BE2C (cell line): ENCODE results near the gene ZBED1.

ENCODE experiments used
- DNase-seq: peaks from one replicate; pipeline ENCODE4 v3.0.0-alpha.2; 2020
- H3K27me3 ChIP-seq: fragments of 250-450 bp; sonication (Bioruptor Pico); 2 replicates; pipeline ENCODE4 v1.5.1; 2020; ENCODE audit warnings: mild to moderate bottlenecking
- H3K36me3 ChIP-seq: fragments of 250-450 bp; sonication (Bioruptor Pico); 2 replicates; pipeline ENCODE4 v1.5.1; 2020; ENCODE audit warnings: mild to moderate bottlenecking
- H3K4me1 ChIP-seq: fragments of 250-450 bp; sonication (Bioruptor Pico); 2 replicates; pipeline ENCODE4 v1.5.1; 2020
- H3K4me3 ChIP-seq: 2 replicates; pipeline ENCODE4 v1.5.1; 2011; ENCODE audit warnings: low read depth, low read length
- H3K9me3 ChIP-seq: fragments of 250-450 bp; sonication (Bioruptor Pico); 2 replicates; pipeline ENCODE4 v1.5.1; 2020
- TF ChIP-seq, protein P1 (sequence below): IDR thresholded peaks from 2 replicates; pipeline ENCODE4 v1.5.1; 2012; ENCODE audit warnings: mild to moderate bottlenecking, low read depth, low read length

Gene ZBED1

DNA sequence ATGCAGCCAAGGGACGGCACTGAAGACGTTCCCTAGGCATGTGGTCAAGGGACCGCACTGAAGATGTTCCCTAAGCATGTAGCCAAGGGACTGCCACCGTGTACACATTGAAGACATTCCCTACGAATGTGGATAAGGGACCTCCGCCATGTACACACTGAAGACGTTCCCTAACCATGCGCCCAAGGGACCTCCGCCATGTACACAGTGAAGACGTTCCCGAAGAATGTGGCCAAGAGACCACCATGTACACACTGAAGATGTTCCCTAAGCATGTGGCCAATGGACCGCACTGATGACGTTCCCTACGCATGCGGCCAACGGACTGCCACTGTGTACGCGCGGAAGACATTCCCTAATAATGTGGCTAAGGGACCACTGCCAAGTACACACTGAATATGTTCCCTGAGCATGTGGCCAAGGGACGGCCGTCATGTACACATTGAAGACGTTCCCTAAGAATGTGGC, 48.4 kb downstream of the ZBED1 start:
- TF ChIP-seq, protein P1, sequence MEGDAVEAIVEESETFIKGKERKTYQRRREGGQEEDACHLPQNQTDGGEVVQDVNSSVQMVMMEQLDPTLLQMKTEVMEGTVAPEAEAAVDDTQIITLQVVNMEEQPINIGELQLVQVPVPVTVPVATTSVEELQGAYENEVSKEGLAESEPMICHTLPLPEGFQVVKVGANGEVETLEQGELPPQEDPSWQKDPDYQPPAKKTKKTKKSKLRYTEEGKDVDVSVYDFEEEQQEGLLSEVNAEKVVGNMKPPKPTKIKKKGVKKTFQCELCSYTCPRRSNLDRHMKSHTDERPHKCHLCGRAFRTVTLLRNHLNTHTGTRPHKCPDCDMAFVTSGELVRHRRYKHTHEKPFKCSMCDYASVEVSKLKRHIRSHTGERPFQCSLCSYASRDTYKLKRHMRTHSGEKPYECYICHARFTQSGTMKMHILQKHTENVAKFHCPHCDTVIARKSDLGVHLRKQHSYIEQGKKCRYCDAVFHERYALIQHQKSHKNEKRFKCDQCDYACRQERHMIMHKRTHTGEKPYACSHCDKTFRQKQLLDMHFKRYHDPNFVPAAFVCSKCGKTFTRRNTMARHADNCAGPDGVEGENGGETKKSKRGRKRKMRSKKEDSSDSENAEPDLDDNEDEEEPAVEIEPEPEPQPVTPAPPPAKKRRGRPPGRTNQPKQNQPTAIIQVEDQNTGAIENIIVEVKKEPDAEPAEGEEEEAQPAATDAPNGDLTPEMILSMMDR = no peak
- H3K4me3 ChIP-seq = no peak overlapping the region
- no peaks in the 10 kb centered on the region for H3K9me3 ChIP-seq
- H3K27me3 ChIP-seq = no peaks in the 10 kb centered on the region
- no peaks in the 10 kb centered on the region for H3K4me1 ChIP-seq
- DNase-seq = no peak
- H3K36me3 ChIP-seq = no peaks in the 10 kb centered on the region

DNA sequence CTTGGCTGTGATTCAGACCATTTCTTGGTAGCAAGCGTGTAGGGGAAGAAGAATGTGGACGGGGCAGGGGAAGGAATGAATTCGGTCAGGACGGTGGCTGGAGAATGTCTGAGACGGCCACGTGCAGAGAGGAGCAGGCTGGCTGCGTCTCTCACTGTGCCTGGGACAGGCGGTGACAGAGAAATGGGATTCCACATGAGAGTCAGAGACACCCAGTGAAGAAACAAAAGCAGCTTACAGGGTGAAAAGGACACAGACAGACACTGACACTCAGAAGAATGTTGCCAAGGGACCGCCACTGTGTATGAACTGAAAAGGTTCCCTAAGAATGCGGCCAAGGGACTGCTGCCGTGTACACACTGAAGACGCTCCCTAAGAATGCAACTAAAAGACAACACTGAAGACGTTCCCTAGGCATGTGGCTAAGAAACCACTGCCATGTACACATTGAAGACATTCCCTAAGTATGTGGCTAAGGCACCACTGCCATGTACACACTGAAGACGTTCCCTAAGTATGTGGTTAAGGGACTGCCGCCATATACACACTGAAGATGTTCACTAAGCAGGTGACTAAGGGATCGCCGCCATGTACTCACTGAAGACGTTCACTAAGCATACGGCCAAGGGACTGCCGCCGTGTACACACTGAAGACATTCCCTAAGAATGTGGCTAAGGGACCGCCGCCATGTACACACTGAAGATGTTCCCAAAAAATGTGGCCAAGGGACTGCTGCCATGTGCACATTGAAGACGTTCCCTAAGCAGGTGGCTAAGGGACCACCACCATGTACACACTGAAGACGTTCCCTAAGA, 49.1 kb downstream of the ZBED1 start:
- Histone ChIP-seq H3K4me1 (no peaks in the 10 kb centered on the region), H3K9me3 (no peaks in the 10 kb centered on the region), H3K36me3 (no peaks in the 10 kb centered on the region), H3K27me3 (no peaks in the 10 kb centered on the region), H3K4me3 (no peak overlapping the region)
- TF ChIP-seq, protein P1 = no peak
- DNase-seq = no peak

DNA sequence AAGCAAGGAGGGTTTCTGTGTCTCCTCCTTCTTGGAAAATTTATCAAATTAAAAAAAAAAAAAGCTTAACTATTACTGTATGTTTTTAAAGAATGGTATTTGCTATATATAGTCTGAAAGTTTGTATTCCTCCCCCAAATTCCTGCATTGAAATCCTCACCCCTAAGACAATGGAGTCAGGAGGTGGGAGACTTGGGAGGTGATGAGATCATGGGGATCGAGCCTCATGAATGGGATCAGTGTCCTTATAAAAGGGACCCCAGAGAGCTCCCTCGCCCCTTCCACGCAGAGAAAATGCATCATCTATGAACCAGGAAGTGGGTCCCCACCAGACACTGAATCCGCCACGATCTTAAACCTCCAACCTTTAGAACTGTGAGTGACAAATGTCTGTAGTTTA, 50.1 kb downstream of the ZBED1 start:
- H3K36me3 ChIP-seq = no peaks in the 10 kb centered on the region
- DNase-seq = no peak
- no peaks in the 10 kb centered on the region for H3K27me3 ChIP-seq
- no peak overlapping the region for H3K4me3 ChIP-seq
- H3K4me1 ChIP-seq = no peaks in the 10 kb centered on the region
- TF ChIP-seq, protein P1 = no peak
- H3K9me3 ChIP-seq = no peaks in the 10 kb centered on the region

GRCh38 chrX:2449135-2449886, 51.5 kb downstream of the ZBED1 start:
- Histone ChIP-seq H3K9me3 (no peaks in the 10 kb centered on the region), H3K27me3 (no peaks in the 10 kb centered on the region), H3K4me1 (no peaks in the 10 kb centered on the region), H3K4me3 (no peak overlapping the region), H3K36me3 (no peaks in the 10 kb centered on the region)
- TF ChIP-seq, protein P1 = no peak
- no peak for DNase-seq

DNA sequence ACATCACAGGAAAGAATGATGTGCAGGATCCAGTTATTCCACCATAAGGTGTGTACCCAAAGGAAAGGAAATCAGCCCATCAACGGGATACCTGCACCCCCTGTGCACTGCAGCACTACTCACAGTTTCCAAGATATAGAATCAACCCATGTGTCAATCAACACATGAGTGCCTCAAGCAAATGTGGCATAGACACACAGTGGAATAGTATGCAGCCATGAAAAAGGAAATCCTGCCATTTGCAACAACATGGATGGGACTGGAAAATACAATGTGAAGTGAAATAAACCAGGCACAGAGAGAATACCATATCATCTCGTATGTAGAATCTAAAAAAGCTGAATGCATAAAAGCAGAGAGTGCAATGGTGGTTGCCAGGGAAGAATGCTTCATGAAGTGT, 53.3 kb downstream of the ZBED1 start:
- no peaks in the 10 kb centered on the region for H3K36me3 ChIP-seq
- H3K27me3 ChIP-seq = no peaks in the 10 kb centered on the region
- no peaks in the 10 kb centered on the region for H3K4me1 ChIP-seq
- H3K4me3 ChIP-seq = no peak overlapping the region
- no peaks in the 10 kb centered on the region for H3K9me3 ChIP-seq
- TF ChIP-seq, protein P1 = no peak
- no peak for DNase-seq

DNA sequence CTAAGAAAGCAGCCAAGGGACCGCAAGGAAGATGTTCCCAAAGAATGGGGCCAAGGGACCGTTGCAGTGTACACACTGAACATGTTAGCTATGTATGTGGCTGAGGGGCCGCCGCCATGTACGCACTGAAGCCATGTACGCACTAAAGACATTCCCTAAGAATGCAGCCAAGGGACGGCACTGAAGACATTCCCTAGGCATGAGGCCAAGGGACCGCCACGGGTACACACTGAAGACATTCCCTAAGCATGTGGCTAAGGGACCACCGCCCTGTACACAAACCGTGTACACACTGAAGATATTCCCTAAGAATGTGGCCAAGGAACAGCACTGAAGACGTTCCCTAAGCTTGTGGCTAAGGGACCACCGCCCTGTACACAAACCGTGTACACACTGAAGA, 54.0 kb downstream of the ZBED1 start:
- no peak for DNase-seq
- TF ChIP-seq, protein P1 = no peak
- no peak overlapping the region for H3K4me3 ChIP-seq
- no peaks in the 10 kb centered on the region for H3K4me1 ChIP-seq
- no peaks in the 10 kb centered on the region for H3K27me3 ChIP-seq
- H3K36me3 ChIP-seq = no peaks in the 10 kb centered on the region
- no peaks in the 10 kb centered on the region for H3K9me3 ChIP-seq
